A549 treated with ZK216348 at 1 μM for 4 hours (cell line): Measurements from ENCODE around the gene ISL1. TPM values are rescaled to one million over a fixed set of nuclear protein-coding genes. Genes with fewer than 3 reads are reported as not detected.

ENCODE experiments used
- total RNA-seq: library from RNA; stranded (reverse); fragments of 200-300 nt; extraction: Qiagen RNA extraction; gene quantifications from 5 replicates; pipeline ENCODE4 v1.2.3, GENCODE V29; 2022; ENCODE audit warnings: low read depth

ISL1 gene
- 0.08 TPM in 2 of 5 replicates, not detected in the others for total RNA-seq

GRCh38 chr5:51383131-51384121 is at the start of gene ISL1:
TSS of gene ISL1 (plus strand) at chr5:51383448. CDS start at chr5:51383672, 224 bp downstream.

